ENCODE measurements around the gene SLC45A3.

The SLC45A3 gene

GRCh38 chr1:205700865-205701401, 20.6 kb upstream of the SLC45A3 start:
- no peak for DNase-seq

GRCh38 chr1:205699416-205699815, 19.1 kb upstream of the SLC45A3 start:
- DNase-seq: no peak

- DNase-seq: no peak
These were observed 18.6 kb upstream of the SLC45A3 start for GRCh38 chr1:205698921-205699320.

GRCh38 chr1:205693421-205693991, 13.2 kb upstream of the SLC45A3 start:
- no peak for DNase-seq

GRCh38 chr1:205692423-205692822, 12.1 kb upstream of the SLC45A3 start:
- DNase-seq: no peak

GRCh38 chr1:205690122-205690756, 9.9 kb upstream of the SLC45A3 start:
- DNase-seq: no peak

GRCh38 chr1:205689479-205689878, 9.2 kb upstream of the SLC45A3 start:
- no peak for DNase-seq

GRCh38 chr1:205688171-205689080, 8.1 kb upstream of the SLC45A3 start:
- no peak for DNase-seq

- no peak for DNase-seq
These were observed 6.9 kb upstream of the SLC45A3 start for GRCh38 chr1:205687242-205687641.

- DNase-seq: no peak
These were observed 1.1 kb upstream of the SLC45A3 start for GRCh38 chr1:205681364-205681763.

- DNase-seq: no peak
These were observed 1.8 kb downstream of the SLC45A3 start for GRCh38 chr1:205678286-205679111.

GRCh38 chr1:205677167-205677566, 3.1 kb downstream of the SLC45A3 start:
- DNase-seq: no peak

GRCh38 chr1:205676597-205676996, 3.7 kb downstream of the SLC45A3 start:
- DNase-seq: no peak

- no peak for DNase-seq
These were observed 4.3 kb downstream of the SLC45A3 start for GRCh38 chr1:205676002-205676401.

GRCh38 chr1:205675247-205675646, 5.1 kb downstream of the SLC45A3 start:
- DNase-seq: no peak

GRCh38 chr1:205672970-205673369, 7.3 kb downstream of the SLC45A3 start:
- no peak for DNase-seq

GRCh38 chr1:205672395-205672889, 7.9 kb downstream of the SLC45A3 start:
- DNase-seq: no peak

- DNase-seq: no peak
These were observed 9.5 kb downstream of the SLC45A3 start for GRCh38 chr1:205670611-205671430.

GRCh38 chr1:205670150-205670446, 10.2 kb downstream of the SLC45A3 start:
- no peak for DNase-seq

GRCh38 chr1:205669341-205670149, 10.8 kb downstream of the SLC45A3 start:
- DNase-seq: no peak

GRCh38 chr1:205668951-205669340, 11.4 kb downstream of the SLC45A3 start:
- DNase-seq: no peak
